ENCODE measurements around the gene MYO1A.

MYO1A gene

DNA sequence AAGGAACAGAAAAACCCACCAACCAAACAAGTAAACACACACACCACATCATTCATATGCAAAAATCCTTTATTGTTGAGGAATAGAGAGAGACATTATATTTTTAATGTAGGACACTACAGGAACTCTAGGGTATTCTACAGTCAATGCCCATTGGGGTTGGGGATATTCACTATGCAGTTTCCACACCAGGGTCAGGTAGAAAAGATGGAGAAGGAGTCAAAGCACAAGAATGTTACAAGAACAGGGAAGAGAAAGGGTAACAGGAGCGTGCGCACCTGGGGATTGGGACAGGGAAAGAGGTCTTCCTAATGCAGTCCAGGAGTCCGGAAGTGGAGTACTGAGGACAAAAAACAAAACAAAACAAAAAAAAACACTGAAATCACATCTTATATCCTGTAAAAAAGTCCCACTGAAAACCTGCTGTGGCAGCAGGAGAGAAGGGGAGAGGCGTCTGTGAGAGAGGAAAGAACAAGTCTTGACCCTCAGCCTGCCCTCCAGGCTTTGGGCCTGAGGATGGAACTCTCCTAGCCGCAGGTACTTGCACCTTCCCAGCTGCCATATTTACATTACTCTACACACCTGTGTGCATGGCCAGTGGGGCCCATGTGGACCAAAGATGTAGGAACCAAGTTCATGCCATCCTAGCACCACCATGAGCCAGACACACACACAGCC lies 39.8 kb downstream of the MYO1A start:
- Histone ChIP-seq H3K27ac (ENCODE audit: extremely low read depth, low read depth, low read length) (no peak overlapping the region), H3K4me3 (ENCODE audit: low read depth, low read length) (no peak overlapping the region), H3K9me3 (ENCODE audit: control insufficient read depth, insufficient read depth, low read depth, low read length) (no peaks in the 10 kb centered on the region), H3K4me1 (ENCODE audit: control insufficient read depth, insufficient read depth, low read length) (peaks cover 4% of the 10 kb centered on the region; the same call in 1 of the 2 replicates), H3K36me3 (ENCODE audit: control insufficient read depth in 2 of 2, insufficient read depth in 1 of 2, low read length in 2 of 2) (no peaks in the 10 kb centered on the region)
- CTCF ChIA-PET: interaction anchor here (1.2 to 1.7 kb wide), 6 partner anchors 8 to 102 kb away, joined by 3 to 10 read pairs (median 6); no protein-coding TSS in a partner anchor
- TF ChIP-seq ZNF518A (tag by site-specific recombination; conservative IDR thresholded peaks at IDR 0.05; ENCODE audit: low read depth): no peak
- TF ChIP-seq, protein P1, sequence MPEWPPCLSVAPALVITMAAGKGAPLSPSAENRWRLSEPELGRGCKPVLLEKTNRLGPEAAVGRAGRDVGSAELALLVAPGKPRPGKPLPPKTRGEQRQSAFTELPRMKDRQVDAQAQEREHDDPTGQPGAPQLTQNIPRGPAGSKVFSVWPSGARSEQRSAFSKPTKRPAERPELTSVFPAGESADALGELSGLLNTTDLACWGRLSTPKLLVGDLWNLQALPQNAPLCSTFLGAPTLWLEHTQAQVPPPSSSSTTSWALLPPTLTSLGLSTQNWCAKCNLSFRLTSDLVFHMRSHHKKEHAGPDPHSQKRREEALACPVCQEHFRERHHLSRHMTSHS (tag by site-specific recombination; IDR thresholded peaks at IDR 0.05): no peak
- POLR2A ChIA-PET: no interaction called here

- Histone ChIP-seq H3K36me3 (ENCODE audit: control insufficient read depth in 2 of 2, insufficient read depth in 1 of 2, low read length in 2 of 2) (peaks cover 11 to 18% of the 10 kb centered on the region in 2 experiments), H3K4me3 (ENCODE audit: low read depth, low read length) (no peak overlapping the region), H3K4me1 (ENCODE audit: control insufficient read depth, insufficient read depth, low read length) (peaks cover 4% of the 10 kb centered on the region; the same call in 1 of the 2 replicates), H3K9me3 (ENCODE audit: control insufficient read depth, insufficient read depth, low read depth, low read length) (no peaks in the 10 kb centered on the region), H3K27ac (ENCODE audit: extremely low read depth, low read depth, low read length) (no peak overlapping the region)
- peak; percentile 84 for TF ChIP-seq ZNF654 (tag by site-specific recombination; IDR thresholded peaks at IDR 0.05; ENCODE audit: low read depth)
- TF ChIP-seq ZNF501 (tag by site-specific recombination; IDR thresholded peaks at IDR 0.05): peak; percentile 5; the same call in 1 of the 2 replicates
- TF ChIP-seq CTCF (tag by site-specific recombination; IDR thresholded peaks at IDR 0.05): peak; percentile 51; the same call in 1 of the 2 replicates
- no peak for TF ChIP-seq HOXD13 (CRISPR knock-in tag; IDR thresholded peaks at IDR 0.05; ENCODE audit: borderline replicate concordance)
- 0 out of 2 replicates have a peak, but pooled peaks have one; percentile 8 for TF ChIP-seq ZBTB8A (tag by site-specific recombination; IDR thresholded peaks at IDR 0.05)
- no peak for TF ChIP-seq ZFP69B (tag by site-specific recombination; IDR thresholded peaks at IDR 0.05)
- TF ChIP-seq SP7 (tag by site-specific recombination; IDR thresholded peaks at IDR 0.05): 0 out of 2 replicates have a peak, but pooled peaks have one; percentile 25
- TF ChIP-seq ZNF660 (tag by site-specific recombination; IDR thresholded peaks at IDR 0.05): 0 out of 2 replicates have a peak, but pooled peaks have one; percentile 16
- ChIA-PET POLR2A (interaction anchor here (0.9 to 1.1 kb wide), 2 partner anchors 51 to 53 kb away, joined by 3 to 7 read pairs; no protein-coding TSS in a partner anchor), CTCF (interaction anchor here (0.5 to 5.5 kb wide), 32 partner anchors 9 to 406 kb away, joined by 3 to 74 read pairs (median 4); partner anchors contain the start of genes MYO1A, STAT6 and TAC3)
These were observed 41.8 kb downstream of the MYO1A start for GRCh38 chr12:57008178-57008577.

GRCh38 chr12:57006809-57007475 lies 43.0 kb downstream of the MYO1A start:
- CTCF ChIA-PET: interaction anchor here (0.6 to 9.7 kb wide), 25 partner anchors 12 to 279 kb away, joined by 3 to 117 read pairs (median 8); partner anchors contain the start of genes MYO1A, PRIM1, STAT6 and TAC3
- H3K9me3 ChIP-seq (ENCODE audit: control insufficient read depth, insufficient read depth, low read depth, low read length): no peaks in the 10 kb centered on the region
- peaks cover 11 to 30% of the 10 kb centered on the region in 2 experiments for H3K36me3 ChIP-seq (ENCODE audit: control insufficient read depth in 2 of 2, insufficient read depth in 1 of 2, low read length in 2 of 2)
- no peak overlapping the region for H3K27ac ChIP-seq (ENCODE audit: extremely low read depth, low read depth, low read length)
- peak overlapping the region; percentile 19; the same call in 1 of the 2 replicates for H3K4me3 ChIP-seq (ENCODE audit: low read depth, low read length)
- H3K4me1 ChIP-seq (ENCODE audit: control insufficient read depth, insufficient read depth, low read length): peaks cover 4% of the 10 kb centered on the region; the same call in 1 of the 2 replicates
- POLR2A ChIA-PET: no interaction called here
- TF ChIP-seq, protein P2, sequence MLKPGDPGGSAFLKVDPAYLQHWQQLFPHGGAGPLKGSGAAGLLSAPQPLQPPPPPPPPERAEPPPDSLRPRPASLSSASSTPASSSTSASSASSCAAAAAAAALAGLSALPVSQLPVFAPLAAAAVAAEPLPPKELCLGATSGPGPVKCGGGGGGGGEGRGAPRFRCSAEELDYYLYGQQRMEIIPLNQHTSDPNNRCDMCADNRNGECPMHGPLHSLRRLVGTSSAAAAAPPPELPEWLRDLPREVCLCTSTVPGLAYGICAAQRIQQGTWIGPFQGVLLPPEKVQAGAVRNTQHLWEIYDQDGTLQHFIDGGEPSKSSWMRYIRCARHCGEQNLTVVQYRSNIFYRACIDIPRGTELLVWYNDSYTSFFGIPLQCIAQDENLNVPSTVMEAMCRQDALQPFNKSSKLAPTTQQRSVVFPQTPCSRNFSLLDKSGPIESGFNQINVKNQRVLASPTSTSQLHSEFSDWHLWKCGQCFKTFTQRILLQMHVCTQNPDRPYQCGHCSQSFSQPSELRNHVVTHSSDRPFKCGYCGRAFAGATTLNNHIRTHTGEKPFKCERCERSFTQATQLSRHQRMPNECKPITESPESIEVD (tag by site-specific recombination; IDR thresholded peaks at IDR 0.05): no peak
- TF ChIP-seq ZNF211 (tag by site-specific recombination; IDR thresholded peaks at IDR 0.05; ENCODE audit: low read depth): no peak
- TF ChIP-seq TSHZ1 (tag by site-specific recombination; IDR thresholded peaks at IDR 0.05; ENCODE audit: borderline replicate concordance): no peak

All from HEK293 (cell line).